H9 (cell line): ENCODE measurements around the gene ANKRD50. TPM values are rescaled to one million over a fixed set of nuclear protein-coding genes. Genes with fewer than 3 reads are reported as not detected.

Experiments used
- DNase-seq: peaks from one replicate; pipeline ENCODE4 v3.0.0-alpha.2; 2017
- H2AFZ ChIP-seq: one replicate; pipeline ENCODE4 v1.6.1; 2013; ENCODE audit warnings: mild to moderate bottlenecking, low read length, control low read depth, moderate library complexity
- H2AK5ac ChIP-seq: 2 replicates; pipeline ENCODE4 v1.6.1; 2013; ENCODE audit warnings: low read length, control low read depth, mixed read lengths; ENCODE audit not compliant: insufficient read length
- H2BK120ac ChIP-seq: one replicate; pipeline ENCODE4 v1.6.1; 2013; ENCODE audit warnings: low read depth, mild to moderate bottlenecking, low read length, control low read depth, inconsistent platforms; ENCODE audit not compliant: poor library complexity, severe bottlenecking
- H2BK12ac ChIP-seq: 2 replicates; pipeline ENCODE4 v1.6.1; 2013; ENCODE audit warnings: low read length, control low read depth, mixed read lengths, low read depth; ENCODE audit not compliant: insufficient read length
- H2BK15ac ChIP-seq: 2 replicates; pipeline ENCODE4 v1.6.1; 2013; ENCODE audit warnings: low read depth, low read length, control low read depth
- H2BK20ac ChIP-seq: one replicate; pipeline ENCODE4 v1.6.1; 2013; ENCODE audit warnings: low read depth, mild to moderate bottlenecking, low read length, control low read depth, inconsistent platforms; ENCODE audit not compliant: poor library complexity, severe bottlenecking
- H2BK5ac ChIP-seq: 2 replicates; pipeline ENCODE4 v1.6.1; 2013; ENCODE audit warnings: low read length, control low read depth, mixed read lengths; ENCODE audit not compliant: insufficient read length
- H3K14ac ChIP-seq: 2 replicates; pipeline ENCODE4 v1.6.1; 2013; ENCODE audit warnings: low read length, control low read depth; ENCODE audit not compliant: insufficient read depth
- H3K18ac ChIP-seq: 2 replicates; pipeline ENCODE4 v1.6.1; 2013; ENCODE audit warnings: low read depth, mild to moderate bottlenecking, mixed read lengths, low read length, control low read depth; ENCODE audit not compliant: insufficient read length
- H3K23ac ChIP-seq: 2 replicates; pipeline ENCODE4 v1.6.1; 2013; ENCODE audit warnings: low read length, control low read depth, mixed read lengths, low read depth; ENCODE audit not compliant: insufficient read length
- H3K23me2 ChIP-seq: 2 replicates; pipeline ENCODE4 v1.6.1; 2013; ENCODE audit warnings: low read depth, mild to moderate bottlenecking, mixed read lengths, low read length, control low read depth; ENCODE audit not compliant: insufficient read length, poor library complexity, severe bottlenecking
- H3K27ac ChIP-seq: 2 replicates; pipeline ENCODE4 v1.5.1; 2013; ENCODE audit warnings: low read length, control low read depth, mixed read lengths, low read depth; ENCODE audit not compliant: insufficient read length
- H3K27me3 ChIP-seq: 2 replicates; pipeline ENCODE4 v1.6.1; 2013; ENCODE audit warnings: low read length, control low read depth, inconsistent platforms; ENCODE audit not compliant: insufficient read depth
- H3K4ac ChIP-seq: 2 replicates; pipeline ENCODE4 v1.6.1; 2013; ENCODE audit warnings: low read depth, mild to moderate bottlenecking, control low read depth, inconsistent platforms, low read length, moderate library complexity
- H3K4me1 ChIP-seq: 2 replicates; pipeline ENCODE4 v1.6.1; 2013; ENCODE audit warnings: low read length, control low read depth, inconsistent platforms; ENCODE audit not compliant: insufficient read depth
- H3K4me2 ChIP-seq: 2 replicates; pipeline ENCODE4 v1.6.1; 2013; ENCODE audit warnings: low read length, control low read depth, mixed read lengths; ENCODE audit not compliant: insufficient read length, insufficient read depth
- H3K56ac ChIP-seq: 2 replicates; pipeline ENCODE4 v1.6.1; 2013; ENCODE audit warnings: low read depth, mild to moderate bottlenecking, mixed read lengths, low read length, control low read depth; ENCODE audit not compliant: insufficient read length
- H3K79me1 ChIP-seq: 2 replicates; pipeline ENCODE4 v1.6.1; 2013; ENCODE audit warnings: low read depth, mild to moderate bottlenecking, moderate library complexity, low read length, control low read depth, inconsistent platforms; ENCODE audit not compliant: insufficient read depth, poor library complexity, severe bottlenecking
- H3K79me2 ChIP-seq: 2 replicates; pipeline ENCODE4 v1.6.1; 2013; ENCODE audit warnings: low read length, control low read depth, inconsistent platforms; ENCODE audit not compliant: insufficient read depth
- H3K9ac ChIP-seq: 2 replicates; pipeline ENCODE4 v1.6.1; 2013; ENCODE audit warnings: low read length, control low read depth, mixed read lengths; ENCODE audit not compliant: insufficient read length; ENCODE audit errors: extremely low read depth
- H3K9me3 ChIP-seq: one replicate; pipeline ENCODE4 v1.6.1; 2013; ENCODE audit warnings: low read depth, low read length, inconsistent platforms; ENCODE audit not compliant: control insufficient read depth
- H3T11ph ChIP-seq: one replicate; pipeline ENCODE4 v1.6.1; 2013; ENCODE audit warnings: mild to moderate bottlenecking, low read length, control low read depth, inconsistent platforms
- H4K20me1 ChIP-seq: one replicate; pipeline ENCODE4 v1.6.1; 2013; ENCODE audit not compliant: control insufficient read depth, insufficient read length, insufficient read depth
- H4K5ac ChIP-seq: 2 replicates; pipeline ENCODE4 v1.6.1; 2013; ENCODE audit warnings: low read depth, mild to moderate bottlenecking, mixed read lengths, low read length, control low read depth; ENCODE audit not compliant: insufficient read length
- H4K8ac ChIP-seq: replicated peaks from 2 replicates; pipeline ENCODE4 v1.6.1; 2013; ENCODE audit warnings: low read length, control low read depth, mixed read lengths, low read depth; ENCODE audit not compliant: insufficient read length
- H4K91ac ChIP-seq: 2 replicates; pipeline ENCODE4 v1.6.1; 2013; ENCODE audit warnings: low read depth, mild to moderate bottlenecking, moderate library complexity, mixed read lengths, low read length, control low read depth; ENCODE audit not compliant: insufficient read length
- H3K27ac Mint-ChIP-seq, 3 experiments: 2 replicates in 2 of 3; 3 replicates in 1 of 3; pipeline ENCODE4 v1.8.0; 2020 to 2021; ENCODE audit warnings: mixed read lengths in 3 of 3, mild to moderate bottlenecking in 1 of 3, moderate library complexity in 1 of 3
- H3K27me3 Mint-ChIP-seq: 2 replicates; pipeline ENCODE4 v1.8.0; 2021; ENCODE audit warnings: low read depth, mild to moderate bottlenecking, moderate library complexity, mixed read lengths
- H3K36me3 Mint-ChIP-seq, 3 experiments: 2 replicates in 2 of 3; 3 replicates in 1 of 3; pipeline ENCODE4 v1.8.0; 2020 to 2021; ENCODE audit warnings: low read depth in 3 of 3, mixed read lengths in 3 of 3; ENCODE audit not compliant: insufficient read depth in 1 of 3
- H3K4me1 Mint-ChIP-seq, 2 experiments: 2 replicates each; pipeline ENCODE4 v1.8.0; 2020; ENCODE audit warnings: mixed read lengths in 2 of 2
- H3K4me3 Mint-ChIP-seq, 2 experiments: 2 replicates in 1 of 2; 3 replicates in 1 of 2; pipeline ENCODE4 v1.8.0; 2020 to 2021; ENCODE audit warnings: mild to moderate bottlenecking in 2 of 2, mixed read lengths in 2 of 2, moderate library complexity in 1 of 2
- H3K9me3 Mint-ChIP-seq, 2 experiments: 2 replicates in 1 of 2; 3 replicates in 1 of 2; pipeline ENCODE4 v1.8.0; 2020; ENCODE audit warnings: mild to moderate bottlenecking in 2 of 2, mixed read lengths in 2 of 2, moderate library complexity in 1 of 2
- CTCF ChIP-seq: fragments of 200-600 bp; sonication (generic); conservative IDR thresholded peaks from 3 replicates; pipeline ENCODE4 v1.8.0; 2021; ENCODE audit warnings: antibody characterized with exemption, mild to moderate bottlenecking
- WGBS: extraction: QIAGEN DNeasy Blood & Tissue Kit; methylation state at CpG from one replicate; pipeline ENCODE4 v1.1.7; 2013; ENCODE audit warnings: missing lambda C conversion rate, low lambda C conversion rate, mixed read lengths; ENCODE audit not compliant: insufficient read length; ENCODE audit errors: extremely low coverage; 5-methylcytosine and 5-hydroxymethylcytosine counted together
- total RNA-seq: library from RNA; stranded (reverse); gene quantifications from 2 replicates; pipeline ENCODE4 v1.2.1, GENCODE V29; 2021

Gene ANKRD50
- total RNA-seq, 1 experiment from 2014 or later: 30.1 TPM

DNA sequence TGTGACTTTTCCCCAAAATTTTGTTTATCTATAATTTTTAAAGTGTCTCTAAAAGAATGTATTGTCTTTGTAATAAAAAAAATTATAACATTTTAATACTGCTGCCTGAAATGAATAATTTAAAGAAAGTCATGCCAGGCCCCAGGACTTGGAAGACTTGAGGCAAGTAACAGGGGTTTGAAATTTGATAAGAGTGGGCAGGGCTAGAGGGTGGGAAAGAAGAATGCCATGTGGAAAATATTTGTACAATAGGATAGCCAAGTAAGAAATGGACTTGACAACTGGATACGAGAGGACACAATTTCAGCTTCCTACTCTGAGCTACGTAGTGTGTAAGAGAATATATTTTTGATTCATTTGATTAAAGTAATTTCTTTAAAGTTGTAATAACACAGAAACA is 36.9 kb upstream of the ANKRD50 start:
- DNase-seq: no peak
- Histone ChIP-seq H3K23ac (no peak overlapping the region), H2AK5ac (no peak overlapping the region), H3K23me2 (no peaks in the 10 kb centered on the region), H3K79me1 (no peaks in the 10 kb centered on the region), H2AFZ (no peak overlapping the region), H3K4me1 (no peaks in the 10 kb centered on the region), H2BK120ac (no peak overlapping the region), H3K4ac (no peak overlapping the region), H2BK5ac (no peak overlapping the region), H2BK12ac (no peak overlapping the region), H3K9ac (no peak overlapping the region), H3K27ac (no peak overlapping the region), H3K4me2 (no peak overlapping the region), H3T11ph (no peak overlapping the region), H3K27me3 (no peaks in the 10 kb centered on the region), H3K9me3 (no peaks in the 10 kb centered on the region), H4K20me1 (no peaks in the 10 kb centered on the region), H2BK20ac (no peak overlapping the region), H4K91ac (no peak overlapping the region), H3K14ac (no peak overlapping the region), H4K8ac (no peak overlapping the region), H3K79me2 (no peaks in the 10 kb centered on the region), H3K56ac (no peak overlapping the region), H4K5ac (no peak overlapping the region), H2BK15ac (no peak overlapping the region), H3K18ac (no peak overlapping the region)
- no peaks in the 10 kb centered on the region for H3K4me1 Mint-ChIP-seq
- no peaks in the 10 kb centered on the region for H3K27me3 Mint-ChIP-seq
- no peaks in the 10 kb centered on the region for H3K9me3 Mint-ChIP-seq
- TF ChIP-seq CTCF: no peak
- H3K4me3 Mint-ChIP-seq: no peak overlapping the region
- H3K27ac Mint-ChIP-seq: no peak overlapping the region
- no peaks in the 10 kb centered on the region for H3K36me3 Mint-ChIP-seq
- WGBS: no CpG with 5 or more reads among the region's 2 CpGs
